Dedifferentiated amniotic fluid mesenchymal stem cell (primary cell): ENCODE data around the gene RIC8A.

Experiments
- DNase-seq: peaks from one replicate; pipeline ENCODE4 v3.0.0-alpha.2; 2016; ENCODE audit errors: extremely low spot score

RIC8A gene

GRCh38 chr11:244376-244775 is 36.9 kb downstream of the RIC8A start:
- DNase-seq, result no peak

- no peak for DNase-seq
Measured at GRCh38 chr11:249062-249461, 41.6 kb downstream of the RIC8A start.

- no peak for DNase-seq
Measured at GRCh38 chr11:250274-250673, 42.8 kb downstream of the RIC8A start.

- peak; percentile 58 for DNase-seq
Measured at GRCh38 chr11:250740-251299, 43.3 kb downstream of the RIC8A start.

GRCh38 chr11:251550-251949 is 44.0 kb downstream of the RIC8A start:
- DNase-seq, result no peak

GRCh38 chr11:252666-253065 is 45.2 kb downstream of the RIC8A start:
- no peak for DNase-seq

- DNase-seq, result no peak
Measured at GRCh38 chr11:253160-253885, 45.8 kb downstream of the RIC8A start.

- DNase-seq, result no peak
Measured at GRCh38 chr11:253886-254270, 46.4 kb downstream of the RIC8A start.

- no peak for DNase-seq
Measured at GRCh38 chr11:255176-255575, 47.7 kb downstream of the RIC8A start.

- DNase-seq, result no peak
Measured at GRCh38 chr11:255816-256215, 48.3 kb downstream of the RIC8A start.

- DNase-seq, result no peak
Measured at GRCh38 chr11:256952-257737, 49.6 kb downstream of the RIC8A start.

GRCh38 chr11:257766-258493 is 50.4 kb downstream of the RIC8A start:
- no peak for DNase-seq

GRCh38 chr11:259413-259812 is 51.9 kb downstream of the RIC8A start:
- DNase-seq, result no peak

GRCh38 chr11:261624-262023 is 54.1 kb downstream of the RIC8A start:
- DNase-seq, result no peak
